Ammon's horn (tissue), 1 donor: ENCODE data around the gene PLA1A.
A peak's percentile ranks its signal among the peaks of the same experiment; 100 is the strongest.
"Not testable (repeated sequence)": the region's sequence is repeated elsewhere in the genome, so short reads cannot be mapped to it uniquely, and the experiment has no call there.

Source experiments
- DNase-seq: peaks from one replicate; pipeline ENCODE4 v3.0.0-alpha.2; 2016; ENCODE audit warnings: low spot score

PLA1A gene, protein sequence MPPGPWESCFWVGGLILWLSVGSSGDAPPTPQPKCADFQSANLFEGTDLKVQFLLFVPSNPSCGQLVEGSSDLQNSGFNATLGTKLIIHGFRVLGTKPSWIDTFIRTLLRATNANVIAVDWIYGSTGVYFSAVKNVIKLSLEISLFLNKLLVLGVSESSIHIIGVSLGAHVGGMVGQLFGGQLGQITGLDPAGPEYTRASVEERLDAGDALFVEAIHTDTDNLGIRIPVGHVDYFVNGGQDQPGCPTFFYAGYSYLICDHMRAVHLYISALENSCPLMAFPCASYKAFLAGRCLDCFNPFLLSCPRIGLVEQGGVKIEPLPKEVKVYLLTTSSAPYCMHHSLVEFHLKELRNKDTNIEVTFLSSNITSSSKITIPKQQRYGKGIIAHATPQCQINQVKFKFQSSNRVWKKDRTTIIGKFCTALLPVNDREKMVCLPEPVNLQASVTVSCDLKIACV

DNA sequence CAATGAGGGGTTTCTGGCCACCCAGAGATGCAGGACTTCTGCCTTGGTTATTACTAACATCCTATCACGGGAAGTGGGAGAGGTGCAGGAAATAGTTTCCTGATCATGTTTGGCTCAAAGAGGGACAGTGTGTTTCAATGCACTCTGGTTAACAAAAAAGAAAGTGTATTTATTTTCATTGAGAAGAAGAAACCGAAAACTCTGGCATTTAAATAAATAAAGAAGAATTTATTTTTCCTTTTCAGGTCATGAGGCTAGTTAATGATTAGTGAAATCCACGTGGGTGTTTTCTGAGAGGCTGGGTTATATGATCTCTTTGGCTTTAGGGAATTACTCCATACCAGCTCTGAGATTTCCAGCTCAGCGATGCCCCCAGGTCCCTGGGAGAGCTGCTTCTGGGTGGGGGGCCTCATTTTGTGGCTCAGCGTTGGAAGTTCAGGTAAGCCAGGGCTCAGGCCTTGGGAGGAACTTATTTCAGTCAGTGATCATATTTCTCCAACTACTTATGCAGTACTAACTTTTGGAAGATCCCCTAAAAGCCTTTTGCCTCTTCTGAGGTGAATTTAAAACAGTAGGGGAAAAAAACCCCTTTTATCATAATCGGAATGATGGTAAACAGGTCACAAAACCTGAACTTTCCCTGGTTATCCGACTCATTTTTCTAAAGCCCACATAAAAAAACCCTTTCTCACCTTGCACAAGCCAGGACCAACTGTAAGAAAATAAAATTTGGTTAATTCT is at the start of gene PLA1A:
Gene PLA1A (plus strand): TSS at position 338 of the 741 bp plus-strand sequence. CDS start 29 bp downstream, at position 367.
- DNase-seq: no peak

DNA sequence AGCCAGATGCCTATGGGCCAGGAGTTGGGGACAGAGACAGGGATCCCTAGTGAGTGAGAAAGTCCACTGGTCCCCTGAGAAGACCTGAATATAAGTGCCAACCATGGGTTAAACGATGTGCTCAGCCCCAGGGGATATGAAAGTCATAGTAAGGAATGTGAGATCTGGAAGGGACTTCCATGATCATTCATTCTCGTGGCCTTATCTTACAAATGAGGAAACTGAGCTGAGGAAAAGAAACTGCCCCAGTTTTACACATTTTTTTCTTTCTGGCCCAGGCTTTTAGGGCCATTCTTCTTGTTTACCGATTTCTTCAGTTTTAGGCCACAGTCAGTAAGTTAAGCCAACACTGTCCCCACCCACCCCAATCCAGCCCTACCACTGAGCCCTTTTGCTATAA is 49.3 kb upstream of the PLA1A start:
- no peak for DNase-seq

DNA sequence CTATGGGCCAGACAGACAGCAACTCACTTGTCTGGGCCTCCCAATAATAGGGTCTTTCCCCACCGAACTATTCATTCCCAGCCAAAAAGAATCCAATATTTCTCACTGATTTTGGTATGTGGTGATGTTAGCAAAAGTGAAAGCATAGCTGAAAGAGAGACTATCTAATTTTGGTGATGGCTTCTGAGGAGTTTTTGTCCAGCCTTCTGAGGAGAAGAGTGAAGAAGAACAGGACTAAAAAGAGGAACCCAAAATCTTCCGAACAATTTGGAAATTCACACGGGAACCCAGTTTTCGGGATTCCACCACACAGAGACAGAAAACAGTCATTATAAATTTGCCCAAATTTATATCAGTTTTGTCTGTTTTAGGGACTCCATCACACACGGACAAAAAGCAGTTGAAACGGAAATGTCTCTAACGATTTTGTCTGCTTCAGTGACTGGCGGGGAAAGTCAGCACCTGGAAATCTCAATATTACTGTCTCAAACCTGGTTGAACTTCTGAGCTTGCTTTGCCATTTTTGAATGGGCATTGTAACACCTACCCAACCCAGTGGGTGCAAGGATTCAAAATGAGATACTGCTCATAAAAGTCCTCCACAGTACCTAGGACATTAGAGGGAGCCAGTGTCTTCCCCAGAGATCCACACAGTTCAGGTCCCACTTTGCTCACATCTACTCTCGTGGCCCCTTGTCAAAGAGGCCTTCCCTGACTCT is 47.3 kb upstream of the PLA1A start:
- DNase-seq: no peak

DNA sequence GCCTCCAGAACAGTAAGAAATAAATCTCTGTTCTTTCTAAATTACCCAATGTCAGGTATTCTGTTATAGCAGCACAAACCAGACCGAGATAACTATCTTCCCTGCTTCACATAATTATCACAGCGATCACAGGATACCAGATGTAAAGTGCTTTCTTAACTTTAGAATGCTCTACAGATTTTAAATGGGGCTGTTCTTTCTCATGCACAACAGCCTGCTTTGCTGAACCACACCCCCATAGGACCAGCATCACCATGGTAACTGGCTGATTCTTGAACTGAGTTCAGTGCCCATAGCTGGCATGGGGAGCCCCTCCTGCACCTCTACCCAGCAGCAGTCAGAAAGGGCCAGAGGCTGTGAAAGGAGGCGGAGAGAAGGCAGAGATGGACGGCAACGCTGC is 46.1 kb upstream of the PLA1A start:
- DNase-seq: no peak

DNA sequence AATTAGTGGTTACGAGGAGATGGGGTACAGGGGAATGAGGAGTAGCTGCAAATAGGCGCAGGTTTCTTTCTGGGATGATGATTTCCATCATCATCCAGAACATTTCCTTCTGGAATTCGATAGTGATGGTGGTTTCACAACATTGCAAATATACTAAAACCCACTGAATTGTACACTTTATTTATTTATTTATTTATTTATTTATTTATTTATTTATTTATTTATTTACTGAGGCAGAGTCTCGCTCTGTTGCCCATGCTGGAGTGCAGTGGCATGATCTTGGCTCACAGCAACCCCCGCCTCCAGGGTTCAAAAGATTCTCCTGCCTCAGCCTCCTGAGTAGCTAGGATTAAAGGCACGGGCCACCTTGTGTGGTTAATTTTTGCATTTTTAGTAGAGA is 44.8 kb upstream of the PLA1A start:
- DNase-seq: not testable (repeated sequence)

DNA sequence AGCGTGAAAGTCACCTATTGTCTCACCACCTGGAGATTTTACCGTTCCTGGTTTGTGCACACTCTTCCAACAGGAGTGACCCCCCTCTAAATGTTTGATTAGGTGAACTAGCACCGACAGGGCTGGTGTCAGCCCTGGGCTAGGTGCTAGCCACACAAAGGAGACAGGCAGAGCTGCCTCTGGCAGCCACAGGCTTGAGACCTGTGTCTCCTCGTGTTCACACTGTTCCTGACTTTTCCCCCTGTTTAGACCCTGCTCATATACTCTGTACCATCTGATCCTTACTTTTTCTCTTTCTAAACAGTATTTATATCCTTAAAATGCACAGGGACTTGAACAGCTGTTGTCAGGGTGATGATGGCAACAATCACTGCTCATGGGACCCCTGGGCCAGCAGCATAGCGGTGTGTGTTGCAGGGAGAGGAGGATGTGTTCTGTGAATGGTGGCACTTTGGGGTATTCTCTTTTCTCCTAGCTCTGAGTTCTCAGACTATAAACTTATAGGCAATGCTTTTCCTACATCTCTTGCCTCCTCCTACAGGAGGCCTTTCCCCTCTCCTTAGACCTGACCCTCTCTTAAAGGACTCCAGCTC is 43.8 kb upstream of the PLA1A start:
- no peak for DNase-seq

DNA sequence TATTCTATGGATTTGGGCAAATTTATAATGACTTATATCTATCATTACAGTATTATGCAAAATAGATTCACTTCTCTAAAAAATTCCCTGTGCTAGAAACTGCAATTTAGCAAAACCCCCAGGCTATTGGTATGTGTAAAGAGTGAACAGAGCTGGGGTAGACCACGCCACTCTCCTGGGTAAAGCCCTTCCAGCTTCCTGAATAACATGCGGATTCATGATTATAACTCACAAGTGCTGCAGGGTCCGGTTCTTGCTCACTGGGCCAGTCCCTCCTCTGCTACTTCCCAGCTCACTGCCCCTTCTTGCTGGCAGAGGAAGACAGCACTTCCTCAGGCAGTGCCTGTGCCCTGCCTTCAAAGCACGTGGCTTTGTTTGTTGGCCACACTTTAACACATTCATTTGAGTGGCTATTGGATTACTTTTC is 42.4 kb upstream of the PLA1A start:
- DNase-seq: peak; percentile 45

DNA sequence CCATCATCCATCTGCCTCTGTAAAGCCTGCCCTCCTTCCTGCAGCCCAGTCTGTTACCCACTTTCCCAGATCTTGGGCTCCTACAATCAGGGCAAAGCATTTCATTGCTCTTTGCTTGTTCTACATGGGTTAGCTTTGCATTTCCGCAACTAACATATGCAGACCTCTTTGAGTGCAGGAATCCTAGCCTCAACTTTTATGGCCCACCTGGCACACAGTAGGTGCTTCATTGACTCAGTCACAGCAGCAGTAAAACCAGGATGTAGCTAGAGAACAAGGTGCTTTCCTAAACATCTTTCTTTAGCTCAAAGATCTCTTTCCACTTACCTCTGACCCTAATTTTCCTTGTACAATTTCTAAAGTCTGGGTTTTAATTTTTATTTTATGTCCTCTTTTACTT is 41.8 kb upstream of the PLA1A start:
- no peak for DNase-seq

DNA sequence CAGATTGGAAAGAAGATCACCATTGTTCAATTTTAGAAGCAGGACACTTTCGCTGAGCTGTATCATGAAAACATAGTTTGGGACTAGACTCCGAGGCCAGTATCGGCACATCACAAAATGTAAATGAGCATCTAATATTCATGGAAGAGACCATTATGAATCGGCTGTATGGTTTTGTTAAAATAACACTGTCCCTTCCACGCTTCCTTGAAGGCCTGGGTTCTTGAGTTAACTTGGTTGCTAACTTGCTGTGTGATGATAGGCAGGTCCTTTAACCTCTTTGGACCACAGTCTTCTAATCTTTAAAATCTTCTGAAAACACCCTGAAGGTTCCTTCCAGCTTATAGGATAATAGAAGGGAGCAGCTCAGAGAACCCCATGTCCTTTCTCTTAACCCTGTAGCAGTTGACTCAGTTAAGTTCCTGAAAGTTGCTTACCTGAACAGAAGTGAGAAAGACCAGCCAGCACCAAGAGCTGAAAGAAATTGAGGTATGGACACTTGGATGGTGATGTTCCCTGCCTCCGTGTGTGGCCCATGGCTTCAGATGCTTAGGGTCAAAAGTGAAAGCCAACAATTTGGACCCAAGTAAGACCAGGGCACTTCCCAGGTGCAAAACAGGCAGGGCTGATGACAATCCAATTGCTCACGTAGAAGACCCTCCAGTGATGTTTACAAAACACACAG is 40.4 kb upstream of the PLA1A start:
- no peak for DNase-seq

DNA sequence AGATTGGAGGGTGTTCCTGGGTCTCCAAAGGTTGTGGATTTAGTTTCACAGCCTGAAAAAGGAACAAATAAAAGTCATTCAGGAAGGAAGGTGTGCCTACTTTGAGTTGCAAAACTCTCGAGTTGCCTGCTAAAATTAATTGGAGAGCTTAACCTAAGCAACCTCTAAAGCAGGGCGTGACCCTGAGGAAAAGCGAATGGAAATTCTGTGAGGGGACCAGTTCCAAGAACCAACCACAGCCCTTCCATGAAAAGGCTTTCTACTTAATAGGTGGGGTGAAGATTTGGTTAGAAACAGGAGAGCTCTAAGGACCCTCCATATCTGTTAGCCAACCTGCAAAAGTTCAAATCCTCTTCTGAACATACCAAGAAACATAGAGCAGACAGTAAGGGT is 39.8 kb upstream of the PLA1A start:
- DNase-seq: no peak

DNA sequence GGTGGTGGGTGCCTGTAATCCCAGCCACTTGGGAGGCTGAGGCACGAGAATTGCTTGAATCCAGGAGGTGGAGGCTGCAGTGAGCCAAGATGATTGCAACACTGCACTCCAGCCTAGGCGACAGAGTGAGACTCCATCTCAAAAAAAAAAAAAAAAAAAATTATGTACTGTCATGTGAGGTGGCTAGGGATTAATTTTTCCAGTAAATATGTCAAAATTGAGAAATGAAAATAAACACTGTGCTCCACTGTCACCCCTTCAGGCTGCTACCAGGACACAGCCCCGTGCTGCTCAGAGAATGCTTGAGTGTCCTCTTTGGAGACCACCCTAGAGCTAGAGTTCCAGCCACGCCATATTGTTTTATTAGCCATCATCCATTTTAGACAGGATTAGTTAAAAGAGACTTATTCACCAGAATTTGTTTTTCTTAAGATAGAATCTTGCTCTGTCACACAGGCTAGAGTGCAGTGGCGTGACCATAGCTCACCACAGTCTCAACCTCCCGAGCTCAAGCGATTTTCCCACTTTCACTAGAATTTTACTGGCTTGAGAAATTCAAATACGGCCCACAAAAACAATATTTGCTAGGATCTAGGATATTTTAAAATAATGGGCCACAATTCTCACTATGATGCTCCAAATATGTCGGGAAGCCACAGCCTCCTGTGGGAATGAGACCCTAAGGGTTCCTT is 38.9 kb upstream of the PLA1A start:
- DNase-seq: no peak

DNA sequence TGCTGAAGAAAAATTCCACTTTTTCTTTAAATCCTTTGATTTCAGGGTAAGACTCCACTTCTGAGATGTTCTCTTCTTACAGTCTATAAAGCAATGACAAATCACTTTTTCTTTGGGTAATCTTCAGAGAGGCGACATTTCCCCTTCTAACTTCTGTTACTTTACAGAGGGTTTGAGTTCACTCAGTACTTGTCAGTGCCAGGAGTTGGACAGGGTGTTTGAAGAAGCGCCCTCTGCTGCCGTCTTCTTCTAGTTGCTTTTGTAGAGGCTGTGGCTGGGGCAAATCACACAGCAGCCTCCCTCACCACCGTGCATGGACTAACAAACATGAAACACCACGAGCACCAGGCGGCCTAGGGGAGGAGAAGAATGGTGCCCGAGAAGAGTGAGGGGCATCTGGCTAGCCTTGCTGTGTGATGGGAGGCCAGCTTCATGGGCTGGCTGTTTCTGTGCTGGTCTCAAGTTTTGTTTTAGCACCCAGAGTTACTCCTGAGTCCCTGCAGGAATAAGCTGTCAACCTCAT is 38.2 kb upstream of the PLA1A start, which contains the start of gene CD80:
Gene CD80 (minus strand): TSS at position 174 of the 523 bp plus-strand sequence. CDS start 1,886 bp downstream, outside the sequence.
- DNase-seq: peak; percentile 62

DNA sequence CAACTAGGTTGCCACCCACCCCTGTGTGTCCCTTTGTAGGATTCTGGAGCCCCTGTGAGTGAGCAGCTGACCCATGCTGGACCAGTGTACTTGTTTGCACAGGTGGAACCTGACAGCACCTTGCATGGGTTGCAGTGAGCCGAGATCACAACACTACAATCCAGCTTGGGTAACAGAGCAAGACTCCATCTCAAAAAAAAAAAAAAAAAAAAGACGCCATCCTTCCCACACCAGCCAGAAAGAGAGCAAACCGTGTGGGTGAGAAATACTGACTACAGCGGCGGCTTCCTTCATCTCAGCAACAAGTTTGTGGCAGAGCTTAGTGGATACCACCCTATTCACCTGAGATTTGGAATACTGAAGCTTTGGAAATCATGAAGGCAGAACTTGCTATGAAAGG is 37.5 kb upstream of the PLA1A start:
- DNase-seq: no peak

DNA sequence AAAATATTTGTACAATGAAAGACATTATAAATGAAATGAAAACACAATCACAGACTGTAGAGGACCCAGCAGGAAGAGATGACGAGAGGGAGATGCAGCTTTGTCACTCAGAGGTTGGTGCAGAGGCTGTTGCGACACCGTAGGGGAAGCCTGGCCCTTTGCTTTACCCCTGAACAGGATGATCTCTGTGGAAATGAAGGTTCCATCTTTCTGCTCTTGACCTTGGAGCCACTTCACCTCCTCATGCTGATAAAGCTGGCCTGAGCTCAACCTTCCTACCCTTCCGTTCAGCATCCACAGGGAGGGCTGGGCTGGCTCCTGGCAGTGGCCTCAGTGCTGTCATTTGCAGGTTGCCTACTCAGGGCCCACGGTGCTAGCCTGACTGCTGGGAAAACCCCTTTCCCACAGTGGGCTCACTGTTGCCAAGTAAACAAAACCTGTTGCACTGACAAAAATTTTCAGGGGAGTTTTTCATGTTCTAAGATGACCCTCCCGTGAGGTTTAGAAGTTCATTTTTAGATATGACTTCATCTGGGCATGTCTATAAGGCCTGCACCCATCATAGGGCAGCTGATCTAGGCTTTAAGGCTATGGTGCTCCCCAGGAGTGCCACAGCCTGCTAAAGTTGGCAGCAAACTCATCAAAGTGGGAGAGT is 35.3 kb upstream of the PLA1A start:
- DNase-seq: no peak

DNA sequence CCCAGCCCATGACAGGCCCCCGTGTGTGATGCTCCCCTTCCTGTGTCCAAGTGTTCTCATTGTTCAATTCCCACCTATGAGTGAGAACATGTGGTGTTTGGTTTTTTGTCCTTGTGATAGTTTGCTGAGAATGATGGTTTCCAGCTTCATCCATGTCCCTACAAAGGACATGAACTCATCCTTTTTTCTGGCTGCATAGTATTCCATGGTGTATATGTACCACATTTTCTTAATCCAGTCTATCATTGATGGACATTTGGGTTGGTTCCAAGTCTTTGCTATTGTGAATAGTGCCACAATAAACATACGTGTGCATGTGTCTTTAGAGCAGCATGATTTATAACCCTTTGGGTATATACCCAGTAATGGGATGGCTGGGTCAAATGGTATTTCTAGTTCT is 34.4 kb upstream of the PLA1A start:
- not testable (repeated sequence) for DNase-seq

DNA sequence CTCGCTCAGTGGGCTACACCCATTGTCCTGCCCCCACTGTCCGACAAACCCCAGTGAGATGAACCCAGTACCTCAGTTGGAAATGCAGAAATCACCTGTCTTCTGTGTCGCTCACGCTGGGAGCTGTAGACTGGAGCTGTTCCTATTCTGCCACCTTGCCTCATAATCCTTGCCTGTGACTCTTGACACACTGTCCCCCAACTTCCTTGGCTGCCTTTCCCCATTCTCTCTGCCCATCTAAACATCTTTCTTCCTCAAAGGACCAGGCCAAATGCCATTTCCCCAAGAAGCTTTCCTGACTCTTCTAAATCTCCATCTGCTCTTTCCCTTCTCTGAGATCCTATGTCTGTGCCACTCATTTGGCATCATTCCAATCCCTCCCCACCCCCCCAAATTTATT is 28.5 kb upstream of the PLA1A start:
- DNase-seq: no peak

DNA sequence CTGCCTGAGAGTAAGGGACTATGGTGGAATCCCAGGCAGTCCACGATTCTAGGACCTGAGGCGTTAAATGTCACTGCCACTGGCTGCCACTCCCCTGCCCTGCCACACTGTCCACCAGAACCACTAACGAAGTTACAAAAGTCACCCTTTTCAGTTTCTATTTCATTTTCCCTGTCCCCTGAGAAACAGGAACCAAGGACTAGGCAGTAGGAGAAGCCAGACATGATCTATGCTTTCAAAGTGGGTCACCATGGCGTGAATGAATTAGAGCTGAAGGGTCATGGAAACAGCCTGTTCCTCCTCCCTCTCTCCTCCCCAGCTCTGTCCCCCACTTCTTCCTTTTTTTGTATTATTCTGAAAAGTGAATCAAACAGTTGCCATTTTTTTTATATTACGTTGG is 27.5 kb upstream of the PLA1A start:
- DNase-seq: peak; percentile 53

DNA sequence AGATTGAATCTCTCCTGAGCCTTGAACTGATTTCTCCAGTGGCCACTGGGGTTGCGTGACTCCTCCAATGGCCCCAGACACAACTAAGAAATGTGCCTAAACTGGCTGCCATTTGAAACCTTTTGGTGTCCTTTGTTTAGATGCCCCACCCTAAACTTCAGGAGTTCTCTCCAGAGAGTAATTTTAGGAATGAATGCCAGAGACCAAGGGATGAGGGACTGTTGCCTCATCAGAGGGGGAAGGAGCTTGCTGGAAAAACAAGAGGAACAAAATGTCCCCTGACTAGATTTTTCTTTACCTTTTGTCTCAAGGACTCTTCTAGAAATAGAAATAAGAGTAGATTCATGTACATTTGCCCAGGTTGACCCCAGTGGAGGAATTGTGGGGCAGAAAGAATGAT is 26.5 kb upstream of the PLA1A start:
- no peak for DNase-seq

DNA sequence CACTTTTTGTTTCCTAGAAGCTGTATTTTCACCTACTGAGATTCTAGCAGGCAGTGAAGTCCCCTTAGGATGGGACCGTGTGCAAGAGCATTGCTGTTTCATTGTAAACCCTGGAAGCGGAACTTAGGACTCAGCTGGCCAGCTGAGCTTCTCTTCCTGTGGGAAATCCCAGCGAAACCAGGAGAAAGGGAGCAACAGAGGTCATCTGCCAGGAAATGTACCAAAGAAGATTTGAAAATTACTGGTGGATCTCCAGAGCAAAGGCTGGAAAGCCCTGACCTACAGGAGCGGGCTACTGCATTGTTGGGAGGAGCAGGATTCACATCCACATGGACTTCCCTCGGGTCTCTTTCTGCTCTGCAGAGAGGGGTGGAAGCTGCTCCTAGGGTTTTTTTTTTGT is 26.0 kb upstream of the PLA1A start:
- DNase-seq: no peak

DNA sequence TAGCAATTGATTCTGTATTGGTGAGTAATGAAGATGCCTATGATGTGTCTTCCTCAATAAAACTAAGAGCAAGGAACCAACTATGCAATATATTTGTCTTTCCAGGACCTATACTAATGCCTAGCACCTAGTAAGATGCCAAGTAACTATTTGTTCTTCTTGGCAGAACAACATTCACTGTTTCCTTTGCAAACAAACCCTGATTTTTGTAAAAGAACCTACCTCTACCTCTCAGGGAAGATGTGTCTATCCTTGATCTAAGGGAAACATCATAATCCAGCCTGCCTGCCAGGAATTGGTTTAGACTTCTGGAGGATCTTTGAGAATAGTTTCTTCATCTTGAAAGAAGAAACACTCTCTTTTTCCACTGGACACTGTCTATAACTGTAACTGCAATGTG is 22.2 kb upstream of the PLA1A start:
- no peak for DNase-seq
